Spleen (tissue), 13 donors: Measurements from ENCODE around the gene PSAPL1. TPM values are rescaled to one million over a fixed set of nuclear protein-coding genes. Genes with fewer than 3 reads are reported as not detected.

Experiments
- DNase-seq: peaks from one replicate; pipeline ENCODE4 v3.0.0-alpha.2; 2020
- H3K27ac ChIP-seq, 8 donors: fragments of 200-600 bp; sonication (generic) in 7 of 8; 1 replicate in 4 of 8; 2 replicates in 4 of 8; pipeline versions ENCODE4 v1.5.0 to v1.8.0; 2016 to 2021; ENCODE audit warnings: inconsistent platforms in 4 of 8, mild to moderate bottlenecking in 4 of 8, moderate library complexity in 1 of 8
- H3K27me3 ChIP-seq, 7 donors: fragments of 200-600 bp; sonication (generic) in 6 of 7; replicated peaks in 1 of 7; 1 replicate in 4 of 7; 2 replicates in 3 of 7; pipeline versions ENCODE4 v1.5.0 to v1.8.0; 2016 to 2021; ENCODE audit warnings: inconsistent platforms in 3 of 7, mild to moderate bottlenecking in 1 of 7
- H3K36me3 ChIP-seq, 6 donors: fragments of 200-600 bp; sonication (generic) in 5 of 6; 1 replicate in 4 of 6; 2 replicates in 2 of 6; pipeline versions ENCODE4 v1.5.0 to v1.8.0; 2016 to 2021; ENCODE audit warnings: inconsistent platforms in 2 of 6
- H3K4me1 ChIP-seq, 6 donors: fragments of 200-600 bp; sonication (generic) in 5 of 6; 1 replicate in 3 of 6; 2 replicates in 3 of 6; pipeline versions ENCODE4 v1.5.0 to v1.8.0; 2016 to 2021; ENCODE audit warnings: inconsistent platforms in 3 of 6
- H3K4me3 ChIP-seq, 8 donors: fragments of 200-600 bp; sonication (generic) in 7 of 8; 1 replicate in 4 of 8; 2 replicates in 4 of 8; pipeline versions ENCODE4 v1.5.0 to v1.8.0; 2016 to 2021; ENCODE audit warnings: inconsistent platforms in 4 of 8, mild to moderate bottlenecking in 4 of 8, moderate library complexity in 2 of 8
- H3K9me3 ChIP-seq, 8 donors: fragments of 200-600 bp; sonication (generic) in 7 of 8; 1 replicate in 4 of 8; 2 replicates in 4 of 8; pipeline versions ENCODE4 v1.5.0 to v1.8.0; 2016 to 2021; ENCODE audit warnings: inconsistent platforms in 4 of 8
- POLR2A ChIP-seq, 3 donors: fragments of 450-650 bp; IDR thresholded peaks; one replicate each; pipeline ENCODE4 v1.5.1; 2017; ENCODE audit warnings: antibody characterized with exemption in 3 of 3, mild to moderate bottlenecking in 1 of 3
- POLR2AphosphoS5 ChIP-seq, 3 donors: sonication (generic); formaldehyde crosslinking; IDR thresholded peaks; one replicate each; pipeline ENCODE4 v1.5.1; 2017; ENCODE audit warnings: antibody characterized with exemption in 3 of 3
- WGBS, 5 donors: extraction: QIAGEN DNeasy Blood & Tissue Kit in 3 of 5; methylation state at CpG; one replicate each; pipeline versions ENCODE4 v1.1.5 to v1.1.7; 2013 to 2018; 5-methylcytosine and 5-hydroxymethylcytosine counted together
- intact Hi-C: fragments of 100-400 bp; cut with DNase I; formaldehyde crosslinking; loops from one replicate; pipeline ENCODE4 v1.15.0; 2023; ENCODE audit warnings: low total_unique reads
- long read RNA-seq, 2 donors: transcript quantifications; one replicate each; lab custom pipeline, GENCODE V29; 2026
- polyA plus RNA-seq, 3 donors: library from polyadenylated mRNA; stranded (reverse); fragments of 200-250 nt; gene quantifications; one replicate each; pipeline ENCODE4 v1.2.1, GENCODE V29; 2013
- total RNA-seq, 7 donors: library from RNA; depleted of rRNA in 3 of 7; stranded (reverse); fragments of >200 nt in 3 of 7; fragmentation: NEBNext Ultra II Directional in 4 of 7; extraction: Animal tissue kit (Norgen Biotek cat#: 25700) in 4 of 7; gene quantifications; one replicate each; pipeline versions ENCODE4 v1.1.0 to v1.2.1, GENCODE V29; 2016 to 2021
- TF ChIP-seq, protein P1 (sequence below), 11 experiments: fragments of 200-600 bp in 7 of 11; fragments of 450-650 bp in 4 of 11; sonication (generic) in 4 of 11; IDR thresholded peaks in 8 of 11; conservative IDR thresholded peaks in 3 of 11; 1 replicate in 7 of 11; 2 replicates in 4 of 11; pipeline versions ENCODE4 v1.4.0 to v1.8.0; 2016 to 2021; ENCODE audit warnings: antibody characterized with exemption in 11 of 11, inconsistent platforms in 4 of 11, mild to moderate bottlenecking in 1 of 11
- donor health status: healthy with polysubstance abuse.
- donor health status: DM: no; HTN: no; CAD: no; lungs with moderate emphysema.
- donor health status: DM: no; HTN: no; CAD: no.
- donor health status: Bipolar disorder and iron deficiency.
- donor health status: healthy.
- donor health status: DM: no; HTN: no; CAD: no.
- donor health status: DM: yes; HTN: yes; CAD: no.

The PSAPL1 gene
- total RNA-seq (not detected), polyA plus RNA-seq (not detected)
- long read RNA-seq, donor 1, result 0 reads
- long read RNA-seq, donor 2, result 0 reads

DNA sequence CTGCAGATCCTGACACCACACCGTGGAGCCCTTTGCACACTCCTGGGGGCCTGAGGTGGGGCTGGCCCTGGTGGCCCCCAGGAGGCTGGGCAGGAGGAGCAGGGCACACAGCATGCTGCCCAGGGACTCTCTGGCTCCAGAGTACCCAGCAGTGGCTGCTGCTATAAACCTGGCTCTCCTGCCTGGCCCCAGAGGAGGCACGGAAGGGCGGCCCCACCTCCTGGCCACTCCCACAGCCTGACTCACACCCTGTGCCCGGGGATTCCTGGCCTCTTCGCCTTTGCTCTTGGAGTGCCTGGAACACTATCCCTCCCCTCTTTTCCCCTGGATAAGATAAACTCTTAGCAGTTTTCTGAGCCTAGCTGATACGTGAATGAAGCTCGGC is at the start of gene PSAPL1:
Gene PSAPL1, minus strand, starts transcription at position 165 of the 385 bp plus-strand sequence. Its CDS starts 51 bp downstream, at position 114.
- H3K9me3 ChIP-seq, result no peaks in the 10 kb centered on the region
- intact Hi-C loops, result no loop called here
- no peak for DNase-seq
- TF ChIP-seq, protein P1, sequence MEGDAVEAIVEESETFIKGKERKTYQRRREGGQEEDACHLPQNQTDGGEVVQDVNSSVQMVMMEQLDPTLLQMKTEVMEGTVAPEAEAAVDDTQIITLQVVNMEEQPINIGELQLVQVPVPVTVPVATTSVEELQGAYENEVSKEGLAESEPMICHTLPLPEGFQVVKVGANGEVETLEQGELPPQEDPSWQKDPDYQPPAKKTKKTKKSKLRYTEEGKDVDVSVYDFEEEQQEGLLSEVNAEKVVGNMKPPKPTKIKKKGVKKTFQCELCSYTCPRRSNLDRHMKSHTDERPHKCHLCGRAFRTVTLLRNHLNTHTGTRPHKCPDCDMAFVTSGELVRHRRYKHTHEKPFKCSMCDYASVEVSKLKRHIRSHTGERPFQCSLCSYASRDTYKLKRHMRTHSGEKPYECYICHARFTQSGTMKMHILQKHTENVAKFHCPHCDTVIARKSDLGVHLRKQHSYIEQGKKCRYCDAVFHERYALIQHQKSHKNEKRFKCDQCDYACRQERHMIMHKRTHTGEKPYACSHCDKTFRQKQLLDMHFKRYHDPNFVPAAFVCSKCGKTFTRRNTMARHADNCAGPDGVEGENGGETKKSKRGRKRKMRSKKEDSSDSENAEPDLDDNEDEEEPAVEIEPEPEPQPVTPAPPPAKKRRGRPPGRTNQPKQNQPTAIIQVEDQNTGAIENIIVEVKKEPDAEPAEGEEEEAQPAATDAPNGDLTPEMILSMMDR (IDR thresholded peaks at IDR 0.05 in 8 of 11, conservative IDR thresholded peaks at IDR 0.05 in 3 of 11), result no peak
- TF ChIP-seq POLR2AphosphoS5 (IDR thresholded peaks at IDR 0.05), result no peak
- TF ChIP-seq POLR2A (IDR thresholded peaks at IDR 0.05), result no peak
- WGBS, 5 donors, result 24 to 36% (median 32%) methylated on average over 6 to 7 of the region's 7 CpGs
- no peaks in the 10 kb centered on the region for H3K36me3 ChIP-seq
- H3K4me3 ChIP-seq, result no peak within 1 kb of the TSS
- H3K27ac ChIP-seq, result no peak within 1 kb of the TSS
- peaks cover 0 to 32% (median 0%) of the 10 kb centered on the region in 7 donors for H3K27me3 ChIP-seq
- peaks cover 0 to 12% (median 0%) of the 10 kb centered on the region in 6 donors for H3K4me1 ChIP-seq

- TF ChIP-seq, protein P1 (IDR thresholded peaks at IDR 0.05 in 8 of 11, conservative IDR thresholded peaks at IDR 0.05 in 3 of 11), result no peak
- no peak for TF ChIP-seq POLR2AphosphoS5 (IDR thresholded peaks at IDR 0.05)
- no peak for TF ChIP-seq POLR2A (IDR thresholded peaks at IDR 0.05)
- H3K9me3 ChIP-seq, result peaks cover 0 to 8% (median 0%) of the 10 kb centered on the region in 8 donors
- H3K4me1 ChIP-seq, result no peaks in the 10 kb centered on the region
- DNase-seq, result no peak
- intact Hi-C loops, result no loop called here
- peaks cover 0 to 9% (median 0%) of the 10 kb centered on the region in 7 donors for H3K27me3 ChIP-seq
- no peaks in the 10 kb centered on the region for H3K36me3 ChIP-seq
- WGBS, 5 donors, result 81 to 89% (median 83%) methylated on average over 14 of the region's 14 CpGs
- H3K4me3 ChIP-seq, result no peak overlapping the region
- H3K27ac ChIP-seq, result no peak overlapping the region
Measured at GRCh38 chr4:7481227-7481626, 46.5 kb upstream of the PSAPL1 start.

GRCh38 chr4:7480423-7480822 is 45.7 kb upstream of the PSAPL1 start:
- intact Hi-C loops, result no loop called here
- 79 to 91% (median 87%) methylated on average over 12 to 16 of the region's 16 CpGs for WGBS, 5 donors
- DNase-seq, result no peak
- Histone ChIP-seq H3K27ac (no peak overlapping the region), H3K36me3 (no peaks in the 10 kb centered on the region), H3K27me3 (peaks cover 0 to 3% (median 0%) of the 10 kb centered on the region in 7 donors), H3K4me3 (no peak overlapping the region), H3K9me3 (peaks cover 0 to 8% (median 0%) of the 10 kb centered on the region in 8 donors), H3K4me1 (no peaks in the 10 kb centered on the region)
- TF ChIP-seq, protein P1 (IDR thresholded peaks at IDR 0.05 in 8 of 11, conservative IDR thresholded peaks at IDR 0.05 in 3 of 11), result no peak
- TF ChIP-seq POLR2AphosphoS5 (IDR thresholded peaks at IDR 0.05) (no peak), POLR2A (IDR thresholded peaks at IDR 0.05) (no peak)

- DNase-seq, result no peak
- WGBS, 5 donors, result 58 to 81% (median 74%) methylated on average over 10 to 11 of the region's 11 CpGs
- Histone ChIP-seq H3K27me3 (peaks cover 0 to 3% (median 0%) of the 10 kb centered on the region in 7 donors), H3K4me1 (no peaks in the 10 kb centered on the region), H3K4me3 (no peak overlapping the region), H3K36me3 (no peaks in the 10 kb centered on the region), H3K9me3 (peaks cover 0 to 8% (median 0%) of the 10 kb centered on the region in 8 donors), H3K27ac (no peak overlapping the region)
- TF ChIP-seq POLR2AphosphoS5 (IDR thresholded peaks at IDR 0.05) (no peak), POLR2A (IDR thresholded peaks at IDR 0.05) (no peak)
- TF ChIP-seq, protein P1 (IDR thresholded peaks at IDR 0.05 in 8 of 11, conservative IDR thresholded peaks at IDR 0.05 in 3 of 11), result no peak
- intact Hi-C loops, result no loop called here
Measured at GRCh38 chr4:7478665-7479064, 43.9 kb upstream of the PSAPL1 start.
